A172 (cell line): ENCODE results near the gene ANKRD11. TPM values are rescaled to one million over a fixed set of nuclear protein-coding genes. Genes with fewer than 3 reads are reported as not detected.
"Not testable (repeated sequence)": the region's sequence is repeated elsewhere in the genome, so short reads cannot be mapped to it uniquely, and the experiment has no call there.

ENCODE experiments used
- DNase-seq: peaks from one replicate; pipeline ENCODE4 v3.0.0-alpha.2; 2015; ENCODE audit warnings: low spot score
- total RNA-seq: library from RNA; depleted of rRNA; stranded (reverse); fragments of >200 nt; shearing (Covaris generic); gene quantifications from 2 replicates; pipeline ENCODE4 v1.2.3, GENCODE V29; 2014

ANKRD11 gene
- total RNA-seq, 1 experiment from 2014 or later, result 61.6 TPM

DNA sequence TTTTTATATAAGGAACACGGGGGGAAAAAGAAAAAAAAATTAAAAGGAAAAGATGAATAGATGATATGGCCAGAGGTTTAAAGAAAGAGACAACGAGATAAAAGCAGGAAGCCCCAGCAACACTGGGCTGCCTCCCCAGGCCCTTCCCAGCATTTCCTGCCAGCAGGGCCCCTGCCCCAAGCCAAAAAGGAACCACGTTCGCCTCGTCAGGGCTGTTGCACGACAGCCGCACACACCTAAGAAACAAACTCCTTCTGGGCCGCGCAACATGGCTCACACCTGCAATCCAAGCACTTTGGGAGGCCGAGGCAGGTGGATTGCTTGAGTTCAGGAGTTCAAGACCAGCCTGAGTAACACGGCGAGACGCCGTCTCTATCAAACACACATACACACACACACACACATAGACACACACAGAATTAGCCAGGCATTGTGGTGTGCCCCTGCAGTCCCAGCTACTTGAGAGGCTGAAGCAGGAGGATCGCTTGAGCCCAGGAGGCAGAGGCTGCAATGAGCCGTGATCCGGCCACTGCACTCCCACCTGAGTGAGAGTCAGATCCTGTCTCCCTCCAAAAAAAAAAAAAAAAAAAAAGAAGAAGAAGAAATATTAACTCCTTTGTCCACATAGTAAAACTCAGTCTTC is 83.0 kb downstream of the ANKRD11 start:
- no peak for DNase-seq

DNA sequence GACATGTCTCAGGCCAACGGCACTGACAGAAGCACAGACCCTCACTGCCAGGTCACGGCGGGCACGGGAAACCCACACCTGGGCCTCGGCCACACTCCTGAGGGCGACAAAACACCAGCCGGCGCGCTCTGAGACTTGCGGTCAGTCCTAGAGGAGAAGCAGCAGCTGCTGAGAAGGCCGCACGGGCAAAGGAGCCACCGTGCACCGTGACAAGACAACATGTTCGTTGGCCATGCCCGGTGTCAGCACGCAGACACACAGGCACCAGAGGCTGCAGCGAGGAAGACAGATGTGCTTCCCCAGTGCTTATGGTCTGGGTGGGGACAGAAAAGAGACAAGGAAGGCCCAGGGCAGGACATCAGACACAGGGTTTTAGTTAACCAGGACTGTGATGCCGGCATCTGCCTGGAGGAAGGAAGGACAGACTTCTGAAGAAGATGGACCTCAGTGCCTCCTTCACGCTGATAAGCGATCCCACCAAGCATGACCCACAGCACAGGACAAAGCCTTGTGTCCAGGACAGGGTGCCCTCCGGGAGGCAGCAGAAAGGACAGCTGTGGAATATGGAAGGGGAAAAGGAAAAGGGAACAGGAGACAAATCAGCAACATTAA is 84.0 kb downstream of the ANKRD11 start:
- no peak for DNase-seq

DNA sequence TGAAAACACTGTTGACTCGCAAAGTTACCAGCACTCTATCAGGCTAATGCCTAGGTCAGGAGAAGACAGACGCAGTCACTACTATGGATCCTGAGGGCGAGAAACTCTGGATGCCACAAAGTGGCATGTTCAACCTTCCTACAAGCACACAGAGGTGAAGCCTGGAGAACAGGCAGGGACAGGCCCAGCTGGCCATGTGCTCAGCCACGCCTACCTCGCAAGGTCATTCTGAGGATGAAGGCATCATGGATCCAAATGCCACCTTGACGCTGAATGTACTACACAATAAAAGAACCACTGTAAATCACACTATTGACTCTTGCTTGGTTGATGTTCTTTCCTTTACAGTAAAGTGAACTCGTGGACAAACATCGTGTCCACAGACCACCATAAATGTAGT is 85.8 kb downstream of the ANKRD11 start:
- no peak for DNase-seq

DNA sequence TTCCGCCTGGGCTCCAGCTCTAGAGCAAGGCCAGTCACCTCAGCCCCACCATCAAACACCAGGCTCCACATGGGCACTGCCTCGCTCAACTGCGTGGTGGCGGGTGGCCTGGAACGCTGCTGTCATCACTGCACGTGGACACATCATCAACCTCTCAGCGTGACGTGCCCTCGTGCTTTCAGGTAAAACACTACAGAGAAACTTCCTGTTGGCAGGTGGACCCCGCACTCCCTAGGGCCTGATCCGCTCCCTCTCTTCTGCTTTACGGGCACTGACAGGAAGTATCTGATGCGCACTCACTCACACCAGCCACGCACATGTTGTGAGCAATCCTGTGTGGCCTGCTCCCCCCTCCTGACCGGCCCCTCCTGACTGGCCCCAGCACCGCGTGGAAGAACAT is 87.4 kb downstream of the ANKRD11 start:
- DNase-seq, result no peak

DNA sequence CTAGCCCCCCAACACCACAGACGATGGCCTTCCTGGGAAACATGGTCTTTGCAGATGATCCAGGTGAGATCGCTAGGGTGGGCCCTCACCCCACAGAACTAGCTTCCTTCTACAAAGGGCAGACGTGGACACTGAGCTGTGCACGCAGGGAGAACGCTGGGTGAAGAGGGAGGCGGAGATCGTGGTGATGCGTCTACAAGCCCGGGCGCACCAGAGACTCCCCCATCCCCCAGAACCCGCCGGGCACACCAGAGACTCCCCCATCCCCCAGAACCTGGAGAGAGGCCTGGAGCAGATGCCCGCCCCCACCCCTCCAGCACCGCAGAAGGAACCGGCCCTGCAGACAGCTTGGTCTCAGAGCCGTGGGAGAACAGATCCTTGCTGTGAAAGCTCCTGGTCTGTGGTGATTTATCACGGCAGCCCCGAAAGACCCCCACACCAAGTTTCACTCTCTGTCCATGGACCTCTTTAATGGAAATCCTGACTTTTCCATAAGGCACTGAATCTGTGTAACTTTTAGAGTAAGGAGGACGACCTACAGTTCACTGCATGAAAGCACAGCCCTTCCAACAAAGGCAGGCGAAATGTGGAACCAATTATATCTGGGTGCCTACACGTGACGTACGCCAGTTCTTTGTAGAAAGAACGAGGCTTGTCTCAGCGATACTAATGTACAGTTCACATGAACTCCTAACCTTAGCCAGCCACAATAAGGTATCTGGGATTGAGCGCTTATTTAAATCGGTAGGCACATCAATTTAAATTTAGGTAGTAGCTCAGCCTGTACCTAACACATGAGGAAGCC is 88.5 kb downstream of the ANKRD11 start:
- DNase-seq, result no peak

DNA sequence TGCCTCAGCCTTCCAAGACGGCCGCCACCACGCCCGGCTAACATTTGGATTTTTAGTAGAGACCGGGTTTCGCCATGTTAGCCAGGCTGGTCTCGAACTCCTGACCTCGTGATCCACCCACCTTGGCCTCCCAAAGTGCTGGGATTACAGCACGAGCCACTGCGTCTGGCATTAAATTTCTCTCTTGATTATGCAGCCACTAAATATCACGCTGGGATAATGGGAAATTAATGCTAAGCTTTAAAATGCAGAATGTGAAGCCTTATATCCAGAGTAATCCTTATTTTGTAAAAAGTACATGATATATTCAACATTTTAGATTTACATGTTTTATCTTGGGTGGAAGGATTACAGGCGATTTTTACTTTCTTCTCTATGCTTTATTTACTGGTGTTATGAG is 89.2 kb downstream of the ANKRD11 start:
- DNase-seq, result no peak

DNA sequence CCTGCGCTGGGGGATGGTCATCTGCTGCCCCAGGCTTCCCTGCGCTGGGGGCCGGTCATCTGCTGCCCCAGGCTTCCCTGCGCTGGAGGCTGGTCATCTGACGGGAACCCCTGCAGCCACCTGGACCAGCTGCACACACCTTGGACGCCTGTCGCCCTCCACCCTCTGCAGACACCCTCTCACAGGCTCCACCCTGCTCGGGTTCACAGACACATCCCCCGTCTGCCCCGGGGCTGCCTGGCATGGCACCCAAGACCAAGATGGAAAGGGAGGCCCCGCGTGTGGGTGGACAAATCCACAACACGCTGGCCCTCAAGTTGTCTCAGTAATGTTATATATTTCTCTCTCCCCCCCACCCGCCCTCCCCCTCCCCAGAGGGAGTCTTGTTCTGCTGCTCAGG is 89.6 kb downstream of the ANKRD11 start:
- DNase-seq, result no peak

DNA sequence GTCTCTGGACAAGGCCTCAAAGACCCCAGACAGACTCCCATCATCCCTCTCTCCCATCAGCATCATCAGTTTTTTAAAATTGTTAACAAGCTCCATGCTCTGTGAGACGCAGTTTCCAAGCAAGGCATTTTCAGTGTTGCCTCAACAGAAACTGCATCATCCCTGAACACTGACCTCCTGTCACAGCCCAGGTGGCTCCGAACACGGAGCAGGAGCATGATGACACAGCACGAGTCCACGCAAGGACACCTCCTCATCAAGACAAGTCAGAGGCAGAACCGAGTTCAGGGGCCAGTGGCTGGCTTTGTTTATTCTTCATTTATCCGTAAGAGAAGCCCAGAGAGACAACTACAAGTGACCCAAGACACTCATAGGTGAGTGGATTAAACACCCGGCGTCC is 91.4 kb downstream of the ANKRD11 start:
- no peak for DNase-seq

DNA sequence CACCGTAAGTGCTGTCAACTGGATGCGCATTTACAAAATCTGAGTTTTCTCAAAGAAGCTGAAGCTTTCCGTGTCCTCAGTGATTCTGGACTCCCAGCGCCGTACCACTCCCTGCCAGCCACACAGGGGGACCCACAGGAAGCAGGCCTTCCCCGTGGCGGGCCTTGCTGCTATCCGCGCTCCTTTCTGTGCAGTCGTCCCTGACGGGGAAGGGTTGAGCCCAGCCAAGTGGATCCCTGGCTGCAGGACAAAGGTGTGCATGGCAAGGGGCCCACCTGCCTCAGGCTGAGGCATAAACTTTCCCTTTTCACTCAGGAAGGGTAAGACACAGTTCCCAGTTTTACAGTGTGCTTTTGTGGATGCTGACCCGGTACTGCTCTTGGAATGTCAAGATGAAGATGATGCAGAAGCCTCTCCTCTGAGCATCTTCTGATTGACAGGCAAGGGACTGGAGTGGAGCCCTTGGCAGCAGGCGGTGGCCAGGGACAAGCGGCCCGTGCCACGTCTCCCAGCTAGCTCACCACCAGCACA is 93.0 kb downstream of the ANKRD11 start:
- no peak for DNase-seq

DNA sequence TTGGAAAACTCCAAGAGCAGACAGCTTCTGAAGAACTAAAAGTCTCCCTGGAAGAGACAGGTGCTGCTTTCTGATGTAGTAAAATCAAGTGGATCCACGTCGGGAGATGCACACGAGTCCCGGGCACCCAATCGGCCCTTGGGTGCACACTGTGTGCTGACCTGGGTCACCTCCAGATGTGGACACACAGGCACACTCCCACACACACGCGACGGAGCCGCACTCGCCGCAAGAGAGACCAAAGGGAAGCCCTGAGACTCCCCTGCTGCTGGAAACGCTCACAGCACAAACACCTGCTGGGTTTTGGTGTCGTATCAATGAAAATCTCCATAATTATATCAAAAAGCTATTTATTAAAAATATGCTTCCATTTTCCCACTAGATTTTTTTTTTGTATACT is 94.2 kb downstream of the ANKRD11 start:
- no peak for DNase-seq

DNA sequence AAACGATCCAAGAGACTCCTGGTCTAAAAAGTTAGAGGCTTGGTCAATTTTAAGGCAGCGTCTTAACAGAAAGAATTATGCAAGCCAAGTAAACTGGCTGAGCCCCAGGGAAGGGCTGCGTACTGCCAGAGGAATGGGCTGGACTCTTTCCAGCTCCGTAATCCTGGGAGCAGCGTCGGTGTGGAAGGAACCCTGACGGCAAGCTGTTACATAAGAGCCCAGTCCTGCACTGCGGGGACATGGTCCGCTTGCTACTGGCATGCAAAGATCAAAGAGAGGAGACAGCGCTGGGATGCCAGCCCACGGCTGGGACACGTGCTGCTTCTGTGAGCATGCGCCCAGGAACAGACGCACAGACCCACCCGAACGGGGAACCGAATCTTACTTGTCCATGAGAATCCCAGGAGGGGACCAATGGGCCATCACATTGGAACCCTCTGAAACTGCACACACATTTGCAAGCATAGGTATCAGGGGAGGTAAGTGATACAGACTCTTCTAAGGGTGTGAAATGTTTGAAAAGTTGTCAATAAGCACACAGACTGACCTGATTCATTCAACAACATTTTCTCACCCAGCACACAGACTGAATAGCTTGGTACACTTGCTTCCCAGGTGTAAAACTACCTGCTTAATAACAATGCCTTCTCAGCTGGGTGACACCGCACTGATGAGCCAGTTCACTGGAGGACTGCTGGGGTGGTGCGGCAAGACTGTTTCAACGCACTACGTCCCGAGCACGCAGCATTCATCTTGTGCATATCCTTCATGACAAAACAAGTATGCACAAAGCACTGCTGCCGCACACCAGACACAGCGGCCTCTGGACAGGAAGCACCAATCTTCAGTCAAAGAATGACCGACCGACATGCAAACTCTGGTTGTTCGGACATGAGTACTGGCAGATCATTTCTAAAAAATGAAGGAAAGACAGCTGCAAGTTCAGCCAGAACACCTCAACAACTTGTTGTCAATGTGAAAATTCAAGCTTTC is 94.9 kb downstream of the ANKRD11 start:
- peak; percentile 95 for DNase-seq

DNA sequence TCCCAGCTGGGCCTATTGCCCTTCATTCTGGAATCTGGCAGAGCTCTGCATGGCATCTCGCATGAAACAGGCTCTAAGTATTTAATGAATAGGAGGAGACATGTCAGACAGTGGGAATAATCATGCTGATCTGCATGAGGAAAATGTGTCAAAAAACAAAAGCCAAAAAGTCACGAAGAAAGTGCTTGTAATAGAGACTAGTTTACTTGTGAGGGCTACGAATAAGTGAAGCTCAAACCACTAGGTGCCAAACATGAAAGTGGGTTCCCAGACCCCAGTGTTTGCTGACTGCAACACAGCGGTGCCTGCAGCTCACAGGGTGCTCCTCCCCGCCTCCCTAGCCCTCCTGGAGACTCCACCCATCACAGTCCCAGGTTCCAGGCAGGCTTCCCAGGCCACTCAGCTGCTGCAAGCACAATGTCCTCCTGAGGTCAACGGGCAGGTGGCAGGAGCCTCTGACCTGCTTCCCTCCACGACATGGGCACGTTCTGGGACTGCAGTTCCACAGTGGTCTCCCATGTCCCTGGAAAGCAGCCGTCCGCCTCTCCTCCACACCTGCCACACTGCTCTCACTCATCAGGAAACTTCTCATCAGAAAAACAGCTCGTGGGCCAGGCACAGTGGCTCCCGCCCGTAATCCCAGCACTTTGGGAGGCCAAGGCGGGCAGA is 96.5 kb downstream of the ANKRD11 start:
- no peak for DNase-seq

DNA sequence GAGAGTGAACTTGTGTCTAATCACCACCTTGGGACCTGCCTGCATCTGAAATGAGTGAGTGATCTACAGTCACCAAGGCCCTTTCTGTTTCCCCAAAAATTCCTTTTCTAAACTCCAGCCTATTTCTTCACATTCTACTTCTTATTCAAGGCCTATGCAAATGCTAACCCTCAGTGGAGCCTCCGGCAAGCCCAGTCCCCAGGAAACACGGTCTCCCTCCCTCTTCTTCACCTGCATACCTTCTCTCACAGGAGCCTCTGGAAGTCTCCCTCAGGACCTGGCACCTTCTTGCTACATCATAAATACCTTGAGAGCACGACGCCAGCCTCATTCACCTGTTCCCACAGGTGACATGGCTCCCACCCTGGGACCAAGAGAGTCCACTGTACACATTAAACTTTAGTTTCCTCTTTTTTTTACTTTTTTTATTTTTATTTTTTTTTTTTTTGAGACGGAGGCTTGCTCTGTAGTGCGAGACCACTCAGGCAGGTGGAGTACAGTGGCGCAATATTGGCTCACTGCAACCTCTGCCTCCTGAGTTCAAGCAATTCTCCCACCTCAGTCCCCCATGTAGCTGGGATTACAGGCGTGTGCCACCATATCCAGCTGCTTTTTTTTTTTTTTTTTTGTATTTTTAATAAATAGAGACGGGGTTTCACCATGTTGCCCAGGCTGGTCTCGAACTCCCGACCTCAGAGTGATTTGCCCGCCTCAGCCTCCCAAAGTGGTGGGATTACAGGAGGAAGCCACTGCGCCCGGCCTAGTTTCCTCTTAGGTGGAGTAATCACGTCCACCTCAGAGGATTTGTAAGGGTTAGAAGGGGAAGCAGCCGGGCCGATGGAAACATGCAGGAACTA is 97.3 kb downstream of the ANKRD11 start:
- no peak for DNase-seq

DNA sequence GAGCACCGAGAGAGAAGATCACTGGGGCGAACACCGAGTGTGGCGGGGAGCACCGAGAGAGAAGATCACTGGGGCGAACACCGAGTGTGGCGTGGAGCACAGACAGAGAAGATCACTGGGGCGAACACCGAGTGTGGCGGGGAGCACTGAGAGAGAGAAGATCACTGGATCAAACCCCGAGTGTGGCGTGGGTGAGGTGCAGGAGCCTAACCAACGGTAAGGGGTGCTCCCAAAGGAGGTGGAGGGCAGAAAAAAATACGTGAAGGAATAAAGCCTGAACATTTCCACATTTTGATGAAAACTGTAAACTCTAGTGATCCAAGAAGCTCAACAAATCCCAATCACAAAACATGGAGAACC is 100.2 kb downstream of the ANKRD11 start:
- not testable (repeated sequence) for DNase-seq

DNA sequence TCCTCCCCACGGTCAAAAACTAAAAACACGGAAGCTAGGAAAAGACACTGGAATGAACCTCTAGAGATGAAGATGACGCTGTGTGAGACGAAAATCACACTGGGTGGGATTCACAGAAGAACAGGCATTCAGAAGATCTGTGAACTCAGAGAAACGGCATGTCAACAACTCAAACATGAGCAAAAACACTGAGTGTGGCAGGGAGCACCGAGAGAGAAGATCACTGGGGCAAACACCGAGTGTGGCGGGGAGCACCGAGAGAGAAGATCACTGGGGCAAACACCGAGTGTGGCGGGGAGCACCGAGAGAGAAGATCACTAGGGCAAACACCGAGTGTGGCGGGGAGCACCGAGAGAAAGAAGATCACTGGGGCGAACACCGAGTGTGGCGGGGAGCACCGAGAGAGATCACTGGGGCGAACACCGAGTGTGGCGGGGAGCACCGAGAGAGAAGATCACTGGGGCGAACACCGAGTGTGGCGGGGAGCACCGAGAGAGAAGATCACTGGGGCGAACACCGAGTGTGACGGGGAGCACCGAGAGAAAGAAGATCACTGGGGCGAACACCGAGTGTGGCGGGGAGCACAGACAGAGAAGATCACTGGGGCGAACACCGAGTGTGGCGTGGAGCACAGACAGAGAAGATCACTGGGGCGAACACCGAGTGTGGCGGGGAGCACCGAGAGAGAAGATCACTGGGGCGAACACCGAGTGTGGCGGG is 100.7 kb downstream of the ANKRD11 start:
- DNase-seq, result not testable (repeated sequence)

DNA sequence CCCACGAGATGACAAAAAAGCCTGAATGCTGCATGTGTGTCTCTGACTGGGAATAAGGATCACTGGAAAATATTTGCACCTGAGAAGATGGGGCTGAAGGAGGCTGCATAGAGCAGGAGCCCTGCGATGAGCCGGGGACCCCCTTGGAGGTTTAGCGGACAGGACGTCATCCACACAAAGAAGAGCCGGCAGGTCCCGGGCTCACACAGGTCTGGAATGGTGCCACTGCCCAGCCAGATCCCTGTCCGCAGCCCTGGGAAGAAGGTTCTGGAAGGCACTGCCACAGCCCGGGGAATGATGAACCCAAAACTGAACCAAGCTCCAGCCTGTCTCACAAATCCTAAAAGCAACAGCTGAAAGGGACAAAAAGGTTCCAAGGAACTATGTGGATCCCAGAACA is 101.8 kb downstream of the ANKRD11 start:
- no peak for DNase-seq

DNA sequence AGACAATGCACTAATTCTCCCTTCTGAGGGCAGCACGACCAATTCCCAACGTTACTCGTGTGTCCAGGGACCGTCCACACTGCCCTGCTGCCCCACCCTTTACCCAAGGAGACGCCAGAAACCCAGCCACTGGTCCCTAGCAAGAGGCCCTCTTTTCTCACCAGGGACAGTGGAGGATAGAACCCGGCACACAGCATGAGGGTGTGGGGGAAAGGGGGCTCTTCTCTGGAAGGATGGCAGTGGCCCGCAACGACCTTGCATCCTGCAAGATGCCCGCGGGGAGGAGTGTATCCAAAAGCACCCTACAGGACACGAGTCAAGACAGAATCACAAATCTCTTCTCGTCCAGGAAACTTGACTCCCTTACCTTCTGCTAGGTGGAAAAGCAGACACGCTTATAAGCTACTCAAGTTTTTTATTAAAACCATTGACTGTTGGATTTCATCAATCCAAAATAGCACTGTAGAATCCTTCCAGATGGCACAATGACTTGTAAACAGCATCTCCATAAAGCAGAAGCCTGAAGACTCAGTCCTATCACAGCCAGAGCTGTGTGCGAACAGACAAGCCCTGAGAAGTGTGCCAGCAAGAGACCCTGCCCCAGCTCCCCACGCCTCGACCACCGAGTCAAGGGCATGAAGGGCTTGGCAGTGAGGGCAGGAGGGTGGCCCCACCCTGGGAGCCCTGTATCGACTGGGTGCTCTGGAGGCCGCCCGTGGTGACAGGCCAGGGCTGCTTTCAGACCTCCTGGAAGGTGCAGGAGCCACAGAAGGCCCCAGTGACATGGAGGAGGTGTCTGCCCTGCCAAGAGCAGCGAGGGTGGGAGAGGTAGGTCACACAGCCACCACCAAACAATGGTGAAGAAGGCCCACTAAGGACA is 103.8 kb downstream of the ANKRD11 start:
- DNase-seq, result no peak

DNA sequence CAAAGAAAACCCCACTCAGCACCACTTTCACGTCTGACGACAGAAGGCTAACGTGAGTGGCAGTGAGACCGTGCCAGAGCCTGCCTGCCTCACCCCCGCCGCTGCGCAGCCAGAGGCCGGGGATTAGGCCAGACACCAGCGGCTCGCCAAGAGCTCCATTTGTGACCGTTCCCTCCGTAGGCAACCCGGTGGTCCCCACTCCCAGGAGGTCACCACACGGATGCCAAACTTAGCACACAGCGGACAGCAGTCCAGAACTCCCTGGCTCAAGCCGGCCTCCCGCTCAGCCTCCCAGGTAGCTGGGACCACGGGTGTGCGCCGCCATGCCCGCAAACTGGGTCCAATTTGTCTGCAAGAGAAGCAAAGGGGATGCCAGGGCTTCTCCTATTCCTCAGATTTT is 104.6 kb downstream of the ANKRD11 start:
- DNase-seq, result no peak
